Stimulated activated CD4-positive, alpha-beta T cell treated with anti-CD3 and anti-CD28 coated beads, Interleukin-15, amount 100 ng/mL, for 48 hours (primary cell): ENCODE data around the gene MRGPRG.
"Not testable (repeated sequence)": the region's sequence is repeated elsewhere in the genome, so short reads cannot be mapped to it uniquely, and the experiment has no call there.

Experiments
- DNase-seq, 2 donors: peaks; one replicate each; pipeline ENCODE4 v3.0.0-alpha.2; 2020; ENCODE audit warnings: low read depth in 2 of 2

MRGPRG gene

GRCh38 chr11:3218483-3219280 lies at the start of gene MRGPRG:
TSS of gene MRGPRG (minus strand) at chr11:3218813. CDS start at chr11:3218813, 0 bp downstream.
- no peak for DNase-seq

- not testable (repeated sequence) for DNase-seq
Observed at GRCh38 chr11:3262548-3262947, 43.9 kb upstream of the MRGPRG start.

- not testable (repeated sequence) for DNase-seq
Observed at GRCh38 chr11:3261831-3262230, 43.2 kb upstream of the MRGPRG start.

GRCh38 chr11:3257509-3257908 lies 38.9 kb upstream of the MRGPRG start:
- not testable (repeated sequence) for DNase-seq

- DNase-seq, result not testable (repeated sequence)
Observed at GRCh38 chr11:3255241-3255640, 36.6 kb upstream of the MRGPRG start.

GRCh38 chr11:3254773-3255172 lies 36.2 kb upstream of the MRGPRG start:
- DNase-seq, result not testable (repeated sequence)

GRCh38 chr11:3245071-3245470 lies 26.5 kb upstream of the MRGPRG start:
- no peak for DNase-seq

- no peak for DNase-seq
Observed at GRCh38 chr11:3243880-3244279, 25.3 kb upstream of the MRGPRG start.

- DNase-seq, result no peak
Observed at GRCh38 chr11:3237119-3237518, 18.5 kb upstream of the MRGPRG start.

GRCh38 chr11:3234846-3235245 lies 16.2 kb upstream of the MRGPRG start:
- no peak for DNase-seq

GRCh38 chr11:3232956-3233355 lies 14.3 kb upstream of the MRGPRG start:
- no peak for DNase-seq

- no peak for DNase-seq
Observed at GRCh38 chr11:3231851-3232744, 13.5 kb upstream of the MRGPRG start, which contains the start of gene MRGPRE. TSS of gene MRGPRE (minus strand) at chr11:3232417. CDS start at chr11:3228799, 3,618 bp downstream.

GRCh38 chr11:3231550-3231850 lies 12.9 kb upstream of the MRGPRG start:
- DNase-seq, result no peak

- DNase-seq, result no peak
Observed at GRCh38 chr11:3230636-3231549, 12.3 kb upstream of the MRGPRG start.

- DNase-seq, result no peak
Observed at GRCh38 chr11:3229673-3230630, 11.3 kb upstream of the MRGPRG start.

- no peak for DNase-seq
Observed at GRCh38 chr11:3228445-3228829, 9.8 kb upstream of the MRGPRG start.

- DNase-seq, result no peak
Observed at GRCh38 chr11:3227568-3228444, 9.2 kb upstream of the MRGPRG start.

GRCh38 chr11:3226846-3227567 lies 8.4 kb upstream of the MRGPRG start:
- DNase-seq, result no peak
